DOHH2 (cell line): Measurements from ENCODE around the gene CHCHD1.

ENCODE experiments used
- EZH2phosphoT487 ChIP-seq: fragments of 200-600 bp; sonication (generic); IDR thresholded peaks from 2 replicates; pipeline ENCODE4 v1.6.1; 2017; ENCODE audit warnings: borderline replicate concordance, mild to moderate bottlenecking, antibody characterized with exemption, low read length, moderate library complexity, mixed read lengths
- TF ChIP-seq, protein P1 (sequence below): fragments of 200-600 bp; sonication (generic); IDR thresholded peaks from one replicate; pipeline ENCODE4 v1.5.1; 2014; ENCODE audit warnings: antibody characterized with exemption, mild to moderate bottlenecking, low read depth, low read length; ENCODE audit not compliant: poor library complexity, severe bottlenecking

DNA sequence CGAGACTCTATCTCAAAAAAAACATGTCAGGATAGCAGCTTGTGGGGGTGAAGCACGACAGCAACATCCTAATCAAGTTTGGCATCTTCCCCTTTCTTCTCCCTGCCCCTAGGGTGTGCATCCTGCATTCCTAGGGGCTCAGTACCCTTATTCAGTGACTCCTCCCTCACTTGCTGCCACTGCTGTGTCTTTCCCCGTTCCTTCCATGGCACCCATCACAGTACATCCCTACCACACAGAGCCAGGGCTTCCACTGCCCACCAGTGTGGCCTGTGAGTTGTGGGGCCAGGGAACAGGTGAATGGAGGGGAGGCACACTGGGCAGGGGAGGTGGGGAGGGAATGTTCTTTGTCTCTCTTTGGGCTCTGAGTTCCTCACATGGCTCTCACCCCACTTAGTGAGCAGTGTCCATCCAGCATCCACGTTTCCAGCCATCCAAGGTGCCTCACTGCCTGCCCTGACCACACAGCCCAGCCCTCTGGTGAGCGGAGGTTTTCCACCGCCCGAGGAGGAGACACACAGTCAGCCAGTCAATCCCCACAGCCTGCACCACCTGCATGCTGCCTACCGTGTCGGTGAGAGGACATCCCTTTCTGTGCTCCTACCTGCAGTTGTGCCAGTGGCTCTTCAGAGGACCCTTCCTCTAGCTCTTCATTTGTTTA is 18.2 kb downstream of the CHCHD1 start:
- TF ChIP-seq, protein P1, sequence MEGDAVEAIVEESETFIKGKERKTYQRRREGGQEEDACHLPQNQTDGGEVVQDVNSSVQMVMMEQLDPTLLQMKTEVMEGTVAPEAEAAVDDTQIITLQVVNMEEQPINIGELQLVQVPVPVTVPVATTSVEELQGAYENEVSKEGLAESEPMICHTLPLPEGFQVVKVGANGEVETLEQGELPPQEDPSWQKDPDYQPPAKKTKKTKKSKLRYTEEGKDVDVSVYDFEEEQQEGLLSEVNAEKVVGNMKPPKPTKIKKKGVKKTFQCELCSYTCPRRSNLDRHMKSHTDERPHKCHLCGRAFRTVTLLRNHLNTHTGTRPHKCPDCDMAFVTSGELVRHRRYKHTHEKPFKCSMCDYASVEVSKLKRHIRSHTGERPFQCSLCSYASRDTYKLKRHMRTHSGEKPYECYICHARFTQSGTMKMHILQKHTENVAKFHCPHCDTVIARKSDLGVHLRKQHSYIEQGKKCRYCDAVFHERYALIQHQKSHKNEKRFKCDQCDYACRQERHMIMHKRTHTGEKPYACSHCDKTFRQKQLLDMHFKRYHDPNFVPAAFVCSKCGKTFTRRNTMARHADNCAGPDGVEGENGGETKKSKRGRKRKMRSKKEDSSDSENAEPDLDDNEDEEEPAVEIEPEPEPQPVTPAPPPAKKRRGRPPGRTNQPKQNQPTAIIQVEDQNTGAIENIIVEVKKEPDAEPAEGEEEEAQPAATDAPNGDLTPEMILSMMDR: no peak
- no peak for TF ChIP-seq EZH2phosphoT487
